Caco-2 (cell line): Measurements from ENCODE around the gene ARL14. TPM values are rescaled to one million over a fixed set of nuclear protein-coding genes. Genes with fewer than 3 reads are reported as not detected.

Source experiments
- BruUV-seq: library from RNA; stranded (reverse); fragments of 400-500 nt; replicated peaks from 2 replicates; lab custom pipeline; 2021; lab: Mats Ljungman, UMichigan
- CTCF ChIA-PET: fragments of 300-600 bp; sonication (Branson Sonifier 250); formaldehyde crosslinking; loops from one replicate; lab custom pipeline; 2022; ENCODE audit warnings: antibody characterized with exemption; lab: Charles Lee
- POLR2A ChIA-PET: fragments of 300-600 bp; sonication (Branson Sonifier 250); formaldehyde crosslinking; loops from one replicate; lab custom pipeline; 2022; ENCODE audit warnings: antibody characterized with exemption; lab: Charles Lee
- DNase-seq, 2 experiments: peaks; one replicate each; pipeline versions ENCODE4 v3.0.0 to v3.0.0-alpha.2; 2020 to 2022
- H3K27me3 ChIP-seq: replicated peaks from 2 replicates; pipeline ENCODE4 v1.6.0; 2011; ENCODE audit warnings: low read length; ENCODE audit not compliant: control insufficient read depth, insufficient read depth
- H3K36me3 ChIP-seq: 2 replicates; pipeline ENCODE4 v1.5.1; 2011; ENCODE audit warnings: low read length; ENCODE audit not compliant: control insufficient read depth, insufficient read depth
- H3K4me1 ChIP-seq: fragments of 250-450 bp; sonication (Bioruptor Pico); 2 replicates; pipeline ENCODE4 v1.5.1; 2020; ENCODE audit warnings: mild to moderate bottlenecking
- H3K4me3 ChIP-seq: 2 replicates; pipeline ENCODE4 v1.5.1; 2011; ENCODE audit warnings: low read depth, mild to moderate bottlenecking, control low read depth, low read length
- H3K9me3 ChIP-seq: fragments of 250-450 bp; sonication (Bioruptor Pico); 2 replicates; pipeline ENCODE4 v1.5.1; 2020; ENCODE audit warnings: mild to moderate bottlenecking, moderate library complexity
- H3K27ac Mint-ChIP-seq: one replicate; pipeline ENCODE4 v1.8.0; 2022; ENCODE audit warnings: mixed read lengths; ENCODE audit not compliant: unreplicated experiment
- H3K27me3 Mint-ChIP-seq: one replicate; pipeline ENCODE4 v1.8.0; 2022; ENCODE audit warnings: mixed read lengths; ENCODE audit not compliant: insufficient read depth, unreplicated experiment
- H3K36me3 Mint-ChIP-seq: one replicate; pipeline ENCODE4 v1.8.0; 2022; ENCODE audit warnings: mild to moderate bottlenecking, mixed read lengths; ENCODE audit not compliant: insufficient read depth, unreplicated experiment
- H3K4me1 Mint-ChIP-seq: one replicate; pipeline ENCODE4 v1.8.0; 2022; ENCODE audit warnings: low read depth, mixed read lengths; ENCODE audit not compliant: unreplicated experiment
- H3K4me3 Mint-ChIP-seq: one replicate; pipeline ENCODE4 v1.8.0; 2022; ENCODE audit warnings: mild to moderate bottlenecking, moderate library complexity, mixed read lengths; ENCODE audit not compliant: unreplicated experiment
- H3K9me3 Mint-ChIP-seq: one replicate; pipeline ENCODE4 v1.8.0; 2022; ENCODE audit warnings: mixed read lengths; ENCODE audit not compliant: unreplicated experiment
- intact Hi-C: fragments of 100-400 bp; cut with micrococcal nuclease; formaldehyde crosslinking; loops from one replicate; pipeline ENCODE4 v1.10.0; 2022; ENCODE audit not compliant: unreplicated experiment
- total RNA-seq: library from RNA; stranded (reverse); gene quantifications from 2 replicates; pipeline ENCODE4 v1.2.3, GENCODE V29; 2022
- TF ChIP-seq, protein P1 (sequence below), 2 experiments: fragments of 200-600 bp in 1 of 2; IDR thresholded peaks; 1 replicate in 1 of 2; 2 replicates in 1 of 2; pipeline versions ENCODE4 v1.5.1 to v1.8.0; 2011 to 2022; ENCODE audit warnings: antibody characterized with exemption in 1 of 2, control low read depth in 1 of 2, inconsistent platforms in 1 of 2, low read depth in 1 of 2, low read length in 1 of 2, mild to moderate bottlenecking in 1 of 2, moderate library complexity in 1 of 2; ENCODE audit not compliant: insufficient read depth in 1 of 2, severe bottlenecking in 1 of 2, unreplicated experiment in 1 of 2

The ARL14 gene
- total RNA-seq, 1 experiment from 2014 or later, result 0.84 TPM

- Histone ChIP-seq H3K4me1 (no peaks in the 10 kb centered on the region), H3K36me3 (no peaks in the 10 kb centered on the region), H3K4me3 (no peak overlapping the region), H3K9me3 (no peaks in the 10 kb centered on the region), H3K27me3 (no peaks in the 10 kb centered on the region)
- CTCF ChIA-PET, result no interaction called here
- Mint-ChIP-seq H3K4me1 (peaks cover 5% of the 10 kb centered on the region), H3K27ac (no peak overlapping the region), H3K27me3 (no peaks in the 10 kb centered on the region), H3K36me3 (no peaks in the 10 kb centered on the region), H3K9me3 (peaks cover 7% of the 10 kb centered on the region), H3K4me3 (no peak overlapping the region)
- TF ChIP-seq, protein P1, sequence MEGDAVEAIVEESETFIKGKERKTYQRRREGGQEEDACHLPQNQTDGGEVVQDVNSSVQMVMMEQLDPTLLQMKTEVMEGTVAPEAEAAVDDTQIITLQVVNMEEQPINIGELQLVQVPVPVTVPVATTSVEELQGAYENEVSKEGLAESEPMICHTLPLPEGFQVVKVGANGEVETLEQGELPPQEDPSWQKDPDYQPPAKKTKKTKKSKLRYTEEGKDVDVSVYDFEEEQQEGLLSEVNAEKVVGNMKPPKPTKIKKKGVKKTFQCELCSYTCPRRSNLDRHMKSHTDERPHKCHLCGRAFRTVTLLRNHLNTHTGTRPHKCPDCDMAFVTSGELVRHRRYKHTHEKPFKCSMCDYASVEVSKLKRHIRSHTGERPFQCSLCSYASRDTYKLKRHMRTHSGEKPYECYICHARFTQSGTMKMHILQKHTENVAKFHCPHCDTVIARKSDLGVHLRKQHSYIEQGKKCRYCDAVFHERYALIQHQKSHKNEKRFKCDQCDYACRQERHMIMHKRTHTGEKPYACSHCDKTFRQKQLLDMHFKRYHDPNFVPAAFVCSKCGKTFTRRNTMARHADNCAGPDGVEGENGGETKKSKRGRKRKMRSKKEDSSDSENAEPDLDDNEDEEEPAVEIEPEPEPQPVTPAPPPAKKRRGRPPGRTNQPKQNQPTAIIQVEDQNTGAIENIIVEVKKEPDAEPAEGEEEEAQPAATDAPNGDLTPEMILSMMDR (IDR thresholded peaks at IDR 0.05; ENCODE audit: insufficient read depth in 1 of 2, low read depth in 1 of 2, low read length in 1 of 2, severe bottlenecking in 1 of 2, unreplicated experiment in 1 of 2), result no peak
- no peak for DNase-seq
- POLR2A ChIA-PET, result no interaction called here
- intact Hi-C loops, result no loop called here
- BruUV-seq, result no TSS peak
Measured at GRCh38 chr3:160660902-160661301, 16.1 kb upstream of the ARL14 start.

DNA sequence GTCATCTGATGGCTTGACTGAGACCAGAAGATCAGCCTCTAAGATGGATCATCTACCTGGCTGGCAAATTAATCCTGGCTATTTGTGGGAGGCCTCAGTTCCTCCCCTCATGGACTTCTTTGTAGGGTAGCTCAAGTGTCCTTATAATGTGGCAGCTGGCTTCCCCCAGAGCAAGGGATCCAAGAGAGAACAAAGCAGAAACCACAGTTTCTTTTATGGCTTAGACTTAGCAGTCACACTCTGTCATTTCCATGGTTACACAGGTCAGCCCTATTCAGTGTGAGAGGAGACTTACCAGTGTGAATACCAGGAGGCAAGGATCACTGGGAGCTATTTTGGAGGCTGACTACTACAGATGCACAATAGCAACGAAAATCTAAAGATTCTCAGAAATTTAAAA lies 15.3 kb upstream of the ARL14 start:
- TF ChIP-seq, protein P1 (IDR thresholded peaks at IDR 0.05; ENCODE audit: insufficient read depth in 1 of 2, low read depth in 1 of 2, low read length in 1 of 2, severe bottlenecking in 1 of 2, unreplicated experiment in 1 of 2), result no peak

GRCh38 chr3:160665231-160665630 lies 11.7 kb upstream of the ARL14 start:
- H3K36me3 Mint-ChIP-seq, result no peaks in the 10 kb centered on the region

More for the DNA sequence above, 15.3 kb upstream of the ARL14 start:
- Histone ChIP-seq H3K27me3 (no peaks in the 10 kb centered on the region), H3K4me1 (no peaks in the 10 kb centered on the region; the same call in 1 of the 2 replicates), H3K4me3 (no peak overlapping the region), H3K9me3 (no peaks in the 10 kb centered on the region), H3K36me3 (no peaks in the 10 kb centered on the region)
- ChIA-PET POLR2A (no interaction called here), CTCF (no interaction called here)
- no peak overlapping the region for H3K27ac Mint-ChIP-seq
- H3K4me3 Mint-ChIP-seq, result no peak overlapping the region
- peaks cover 12% of the 10 kb centered on the region for H3K4me1 Mint-ChIP-seq
- no peak for DNase-seq
- H3K27me3 Mint-ChIP-seq, result no peaks in the 10 kb centered on the region
- intact Hi-C loops, result no loop called here
- BruUV-seq, result no TSS peak
- peaks cover 12% of the 10 kb centered on the region for H3K9me3 Mint-ChIP-seq
- no peaks in the 10 kb centered on the region for H3K36me3 Mint-ChIP-seq

More at GRCh38 chr3:160665231-160665630, 11.7 kb upstream of the ARL14 start:
- POLR2A ChIA-PET, result no interaction called here
- H3K4me1 Mint-ChIP-seq, result peaks cover 22% of the 10 kb centered on the region
- TF ChIP-seq, protein P1 (IDR thresholded peaks at IDR 0.05; ENCODE audit: insufficient read depth in 1 of 2, low read depth in 1 of 2, low read length in 1 of 2, severe bottlenecking in 1 of 2, unreplicated experiment in 1 of 2), result no peak
- intact Hi-C loops, result no loop called here
- no peak for DNase-seq
- H3K27me3 Mint-ChIP-seq, result no peaks in the 10 kb centered on the region
- no TSS peak for BruUV-seq
- Histone ChIP-seq H3K36me3 (no peaks in the 10 kb centered on the region), H3K4me3 (no peak overlapping the region), H3K9me3 (no peaks in the 10 kb centered on the region), H3K4me1 (peaks cover 15% of the 10 kb centered on the region), H3K27me3 (no peaks in the 10 kb centered on the region)
- H3K27ac Mint-ChIP-seq, result no peak overlapping the region
- CTCF ChIA-PET, result no interaction called here
- peaks cover 12% of the 10 kb centered on the region for H3K9me3 Mint-ChIP-seq
- H3K4me3 Mint-ChIP-seq, result no peak overlapping the region
